ENCODE results near the gene MTREX.

Gene MTREX

GRCh38 chr5:55437452-55437851, 129.7 kb downstream of the MTREX start:
- DNase-seq = no peak

GRCh38 chr5:55437859-55438206, 130.0 kb downstream of the MTREX start:
- no peak for DNase-seq

- no peak for DNase-seq
Observed at GRCh38 chr5:55438998-55439397, 131.2 kb downstream of the MTREX start.

GRCh38 chr5:55440188-55440646, 132.4 kb downstream of the MTREX start:
- DNase-seq = peak; percentile 24

- no peak for DNase-seq
Observed at GRCh38 chr5:55441107-55441771, 133.4 kb downstream of the MTREX start.

GRCh38 chr5:55441954-55442353, 134.2 kb downstream of the MTREX start:
- DNase-seq = no peak

GRCh38 chr5:55445791-55446190, 138.0 kb downstream of the MTREX start:
- no peak for DNase-seq

- no peak for DNase-seq
Observed at GRCh38 chr5:55446640-55447351, 139.0 kb downstream of the MTREX start.

GRCh38 chr5:55450050-55450765, 142.4 kb downstream of the MTREX start:
- DNase-seq = no peak

GRCh38 chr5:55451976-55452375, 144.2 kb downstream of the MTREX start:
- no peak for DNase-seq

GRCh38 chr5:55453211-55453610, 145.4 kb downstream of the MTREX start:
- DNase-seq = no peak

- no peak for DNase-seq
Observed at GRCh38 chr5:55454282-55454681, 146.5 kb downstream of the MTREX start.

- DNase-seq = peak; percentile 6
Observed at GRCh38 chr5:55456216-55456895, 148.6 kb downstream of the MTREX start.

GRCh38 chr5:55459572-55459971, 151.8 kb downstream of the MTREX start:
- DNase-seq = no peak

- no peak for DNase-seq
Observed at GRCh38 chr5:55463613-55464012, 155.8 kb downstream of the MTREX start.

- DNase-seq = no peak
Observed at GRCh38 chr5:55467862-55468551, 160.2 kb downstream of the MTREX start.

- no peak for DNase-seq
Observed at GRCh38 chr5:55469839-55470238, 162.1 kb downstream of the MTREX start.

- no peak for DNase-seq
Observed at GRCh38 chr5:55470282-55470681, 162.5 kb downstream of the MTREX start.

GRCh38 chr5:55471468-55471867, 163.7 kb downstream of the MTREX start:
- DNase-seq = no peak

- no peak for DNase-seq
Observed at GRCh38 chr5:55472642-55473041, 164.9 kb downstream of the MTREX start.
